Mucosa of rectum (tissue), 2 donors: Measurements from ENCODE around the gene HLX.
A peak's percentile ranks its signal among the peaks of the same experiment; 100 is the strongest.

Source experiments
- H3K27ac ChIP-seq, 2 donors: one replicate each; pipeline ENCODE4 v1.7.0; 2013; ENCODE audit warnings: inconsistent platforms in 2 of 2, low read depth in 2 of 2, low read length in 2 of 2
- H3K27me3 ChIP-seq, 2 donors: one replicate each; pipeline ENCODE4 v1.7.0; 2013; ENCODE audit warnings: low read length in 2 of 2; ENCODE audit not compliant: control insufficient read depth in 2 of 2, insufficient read depth in 2 of 2
- H3K36me3 ChIP-seq, 2 donors: one replicate each; pipeline ENCODE4 v1.7.0; 2013; ENCODE audit warnings: low read length in 2 of 2; ENCODE audit not compliant: control insufficient read depth in 2 of 2, insufficient read depth in 2 of 2
- H3K4me1 ChIP-seq, 2 donors: one replicate each; pipeline ENCODE4 v1.7.0; 2013; ENCODE audit warnings: low read length in 2 of 2, mild to moderate bottlenecking in 1 of 2; ENCODE audit not compliant: control insufficient read depth in 2 of 2, insufficient read depth in 2 of 2
- H3K4me3 ChIP-seq, 2 donors: one replicate each; pipeline ENCODE4 v1.7.0; 2013; ENCODE audit warnings: low read length in 2 of 2
- H3K9ac ChIP-seq, 2 donors: one replicate each; pipeline ENCODE4 v1.7.0; 2013; ENCODE audit warnings: low read length in 2 of 2, low read depth in 1 of 2, mild to moderate bottlenecking in 1 of 2
- H3K9me3 ChIP-seq, 2 donors: one replicate each; pipeline ENCODE4 v1.7.0; 2013; ENCODE audit warnings: low read length in 2 of 2; ENCODE audit not compliant: control insufficient read depth in 2 of 2
- donor health status: healthy.
- donor health status: Normal muscosa, but diverticular disease.

HLX gene

GRCh38 chr1:220889333-220889732 lies 10.1 kb downstream of the HLX start:
- H3K27me3 ChIP-seq, result peaks cover 40 to 62% of the 10 kb centered on the region in 2 donors
- no peak overlapping the region for H3K4me3 ChIP-seq
- H3K36me3 ChIP-seq, result no peaks in the 10 kb centered on the region
- no peaks in the 10 kb centered on the region for H3K9me3 ChIP-seq
- H3K27ac ChIP-seq, result no peak overlapping the region
- no peak overlapping the region for H3K9ac ChIP-seq
- H3K4me1 ChIP-seq, result no peaks in the 10 kb centered on the region

GRCh38 chr1:220889848-220890287 lies 10.6 kb downstream of the HLX start:
- H3K9ac ChIP-seq, result no peak overlapping the region
- H3K4me3 ChIP-seq, result no peak overlapping the region
- no peaks in the 10 kb centered on the region for H3K36me3 ChIP-seq
- no peaks in the 10 kb centered on the region for H3K9me3 ChIP-seq
- H3K27me3 ChIP-seq, result peaks cover 40 to 59% of the 10 kb centered on the region in 2 donors
- H3K27ac ChIP-seq, result no peak overlapping the region
- H3K4me1 ChIP-seq, result no peaks in the 10 kb centered on the region

GRCh38 chr1:220890602-220891001 lies 11.4 kb downstream of the HLX start:
- H3K4me3 ChIP-seq, result no peak overlapping the region
- no peaks in the 10 kb centered on the region for H3K36me3 ChIP-seq
- peaks cover 40 to 58% of the 10 kb centered on the region in 2 donors for H3K27me3 ChIP-seq
- H3K27ac ChIP-seq, result no peak overlapping the region
- no peaks in the 10 kb centered on the region for H3K9me3 ChIP-seq
- no peak overlapping the region for H3K9ac ChIP-seq
- no peaks in the 10 kb centered on the region for H3K4me1 ChIP-seq

GRCh38 chr1:220891224-220892085 lies 12.2 kb downstream of the HLX start:
- H3K9ac ChIP-seq, result no peak overlapping the region
- peaks cover 43 to 59% of the 10 kb centered on the region in 2 donors for H3K27me3 ChIP-seq
- no peak overlapping the region for H3K4me3 ChIP-seq
- H3K27ac ChIP-seq, result no peak overlapping the region
- no peaks in the 10 kb centered on the region for H3K4me1 ChIP-seq
- no peaks in the 10 kb centered on the region for H3K36me3 ChIP-seq
- H3K9me3 ChIP-seq, result no peaks in the 10 kb centered on the region

GRCh38 chr1:220892086-220892376 lies 12.8 kb downstream of the HLX start:
- Histone ChIP-seq H3K36me3 (no peaks in the 10 kb centered on the region), H3K27me3 (peaks cover 43 to 59% of the 10 kb centered on the region in 2 donors), H3K4me1 (no peaks in the 10 kb centered on the region), H3K9ac (no peak overlapping the region), H3K27ac (no peak overlapping the region), H3K4me3 (no peak overlapping the region), H3K9me3 (no peaks in the 10 kb centered on the region)

GRCh38 chr1:220892997-220893700 lies 13.9 kb downstream of the HLX start:
- H3K27ac ChIP-seq, result no peak overlapping the region
- H3K36me3 ChIP-seq, result no peaks in the 10 kb centered on the region
- H3K4me1 ChIP-seq, result no peaks in the 10 kb centered on the region
- no peak overlapping the region for H3K9ac ChIP-seq
- no peaks in the 10 kb centered on the region for H3K9me3 ChIP-seq
- peaks cover 41 to 53% of the 10 kb centered on the region in 2 donors for H3K27me3 ChIP-seq
- no peak overlapping the region for H3K4me3 ChIP-seq

DNA sequence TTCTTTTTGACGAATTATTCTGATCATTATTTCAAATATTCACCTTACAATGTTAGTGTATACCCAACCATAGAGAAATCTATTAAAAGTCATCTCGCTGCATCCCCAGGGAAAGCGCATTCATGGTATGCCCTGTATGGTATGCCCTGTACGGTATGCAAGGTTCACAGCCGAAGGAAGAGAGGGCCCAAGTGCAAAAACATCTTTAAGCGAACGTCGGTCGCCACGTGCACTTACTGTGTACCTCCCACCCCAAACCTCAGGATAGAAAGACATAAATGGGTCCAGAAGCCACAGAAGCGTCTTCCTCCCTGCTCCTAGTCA lies 14.4 kb downstream of the HLX start:
- Histone ChIP-seq H3K27me3 (peaks cover 37 to 48% of the 10 kb centered on the region in 2 donors), H3K9ac (no peak overlapping the region)

DNA sequence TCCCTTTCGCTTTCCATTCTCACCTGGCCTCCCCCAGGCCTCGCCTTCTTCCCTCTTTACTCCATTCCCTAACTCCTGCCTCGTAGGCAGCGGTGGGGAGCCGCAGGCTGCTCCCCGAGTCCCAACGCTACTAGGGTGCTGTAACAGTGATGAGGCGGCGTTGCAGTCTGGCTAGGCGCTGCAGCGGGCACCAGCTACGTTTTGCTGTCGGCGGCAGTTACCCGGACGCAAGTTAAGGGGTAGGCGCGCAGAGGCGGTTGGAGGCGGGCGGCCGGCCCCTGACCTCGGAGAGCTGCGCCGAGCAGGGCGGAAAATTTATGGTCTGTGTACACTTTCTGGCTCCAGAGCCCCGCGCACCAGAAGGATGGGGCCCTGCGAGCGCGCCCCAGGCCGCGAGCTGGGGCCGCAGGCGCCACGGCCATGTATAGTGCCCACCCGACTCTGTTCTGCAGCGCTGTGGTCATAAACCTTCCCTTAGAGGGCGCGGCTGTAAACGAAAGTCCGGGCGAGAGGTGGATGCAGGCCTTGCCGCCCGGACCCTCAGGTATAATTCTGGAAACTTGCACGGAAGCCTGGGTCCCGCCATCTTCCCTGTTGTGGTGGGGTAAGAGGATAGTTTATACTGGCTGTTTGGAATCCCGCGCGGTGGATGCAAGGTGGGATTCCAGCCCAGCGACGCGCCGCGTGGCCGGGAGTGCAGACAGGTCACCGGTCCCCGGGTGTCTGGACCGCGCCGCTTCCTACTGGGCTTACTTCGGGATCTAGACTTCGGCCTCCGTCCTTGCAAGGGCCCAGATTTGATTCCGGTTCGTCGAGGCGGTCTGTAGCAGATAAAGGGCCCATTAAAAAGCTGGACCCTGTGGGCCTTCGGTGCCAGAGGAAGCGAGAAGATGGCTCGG lies 15.0 kb downstream of the HLX start:
- H3K9ac ChIP-seq, result no peak overlapping the region
- no peaks in the 10 kb centered on the region for H3K9me3 ChIP-seq
- peak overlapping the region; percentile 40 to 60 for H3K4me3 ChIP-seq
- H3K27me3 ChIP-seq, result peaks cover 37 to 47% of the 10 kb centered on the region in 2 donors
- H3K27ac ChIP-seq, result no peak overlapping the region
- H3K4me1 ChIP-seq, result no peaks in the 10 kb centered on the region
- H3K36me3 ChIP-seq, result no peaks in the 10 kb centered on the region

More for the DNA sequence above, 14.4 kb downstream of the HLX start:
- Histone ChIP-seq H3K27ac (no peak overlapping the region), H3K4me1 (no peaks in the 10 kb centered on the region), H3K9me3 (no peaks in the 10 kb centered on the region), H3K36me3 (no peaks in the 10 kb centered on the region), H3K4me3 (peak overlapping the region; percentile 40 to 60)

DNA sequence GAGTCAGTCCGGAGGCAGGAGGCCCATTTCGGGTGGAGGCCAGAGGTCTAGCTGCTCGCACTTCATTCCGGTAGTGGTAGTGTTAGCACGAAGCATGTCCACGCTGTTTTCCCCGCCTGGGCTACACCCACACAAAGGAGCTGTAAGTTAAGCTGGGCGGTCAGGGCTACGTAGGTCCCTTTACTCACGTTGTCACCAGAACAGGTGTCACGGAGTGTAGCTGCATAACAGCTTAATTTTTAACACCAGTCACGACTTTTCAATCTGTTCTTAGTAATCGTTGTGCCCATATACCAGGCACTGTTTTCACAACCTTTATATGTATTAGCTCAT lies 15.6 kb downstream of the HLX start:
- no peaks in the 10 kb centered on the region for H3K4me1 ChIP-seq
- no peak overlapping the region for H3K4me3 ChIP-seq
- no peak overlapping the region for H3K9ac ChIP-seq
- no peak overlapping the region for H3K27ac ChIP-seq
- H3K27me3 ChIP-seq, result peaks cover 37 to 41% of the 10 kb centered on the region in 2 donors
- no peaks in the 10 kb centered on the region for H3K36me3 ChIP-seq
- no peaks in the 10 kb centered on the region for H3K9me3 ChIP-seq
